Esophagus muscularis mucosa (tissue), 4 donors: Measurements from ENCODE around the gene STAT1. TPM values are rescaled to one million over a fixed set of nuclear protein-coding genes. Genes with fewer than 3 reads are reported as not detected.

Experiments used
- DNase-seq: peaks from one replicate; pipeline ENCODE4 v3.0.0-alpha.2; 2017; ENCODE audit errors: extremely low spot score
- H3K27ac ChIP-seq, 4 donors: fragments of 200-600 bp; sonication (generic); replicated peaks in 1 of 4; 1 replicate in 3 of 4; 2 replicates in 1 of 4; pipeline ENCODE4 v1.5.1; 2016 to 2019; ENCODE audit warnings: mild to moderate bottlenecking in 1 of 4
- H3K27me3 ChIP-seq, 4 donors: fragments of 200-600 bp; sonication (generic); one replicate each; pipeline versions ENCODE4 v1.5.1 to v1.6.0; 2016 to 2019
- H3K36me3 ChIP-seq, 4 donors: fragments of 200-600 bp; sonication (generic); one replicate each; pipeline ENCODE4 v1.5.1; 2016 to 2019
- H3K4me1 ChIP-seq, 4 donors: fragments of 200-600 bp; sonication (generic); one replicate each; pipeline ENCODE4 v1.5.1; 2016 to 2019
- H3K4me3 ChIP-seq, 4 donors: fragments of 200-600 bp; sonication (generic); 1 replicate in 2 of 4; 2 replicates in 2 of 4; pipeline ENCODE4 v1.5.1; 2016 to 2019; ENCODE audit warnings: mild to moderate bottlenecking in 4 of 4, moderate library complexity in 1 of 4
- H3K9me3 ChIP-seq, 4 donors: fragments of 200-600 bp; sonication (generic); 1 replicate in 3 of 4; 2 replicates in 1 of 4; pipeline ENCODE4 v1.5.1; 2016 to 2019
- CTCF ChIP-seq, 3 experiments: fragments of 200-600 bp in 2 of 3; fragments of 450-650 bp in 1 of 3; sonication (generic) in 2 of 3; IDR thresholded peaks; one replicate each; pipeline ENCODE4 v1.5.1; 2017 to 2019; ENCODE audit warnings: antibody characterized with exemption in 3 of 3, mild to moderate bottlenecking in 2 of 3, moderate library complexity in 1 of 3
- EP300 ChIP-seq: sonication (generic); formaldehyde crosslinking; IDR thresholded peaks from one replicate; pipeline ENCODE4 v1.6.1; 2017; ENCODE audit warnings: antibody characterized with exemption
- POLR2A ChIP-seq: fragments of 450-650 bp; IDR thresholded peaks from one replicate; pipeline ENCODE4 v1.6.1; 2017; ENCODE audit warnings: antibody characterized with exemption, moderate library complexity, mild to moderate bottlenecking, low read depth
- POLR2AphosphoS5 ChIP-seq, 2 donors: sonication (generic); formaldehyde crosslinking; IDR thresholded peaks; one replicate each; pipeline ENCODE4 v1.6.1; 2017; ENCODE audit warnings: antibody characterized with exemption in 2 of 2
- WGBS: methylation state at CpG from one replicate; pipeline ENCODE4 v1.1.5; 2018; 5-methylcytosine and 5-hydroxymethylcytosine counted together
- intact Hi-C: fragments of 100-400 bp; cut with DNase I; formaldehyde crosslinking; loops from one replicate; pipeline ENCODE4 v1.15.1; 2023
- total RNA-seq, 4 donors: library from RNA; depleted of rRNA; stranded (reverse); fragments of >200 nt; gene quantifications; one replicate each; pipeline versions ENCODE4 v1.1.0 to v1.2.1, GENCODE V29; 2016

The STAT1 gene
- total RNA-seq, 4 donors from 2014 or later = 44.2 to 57.3 (median 48.6) TPM

DNA sequence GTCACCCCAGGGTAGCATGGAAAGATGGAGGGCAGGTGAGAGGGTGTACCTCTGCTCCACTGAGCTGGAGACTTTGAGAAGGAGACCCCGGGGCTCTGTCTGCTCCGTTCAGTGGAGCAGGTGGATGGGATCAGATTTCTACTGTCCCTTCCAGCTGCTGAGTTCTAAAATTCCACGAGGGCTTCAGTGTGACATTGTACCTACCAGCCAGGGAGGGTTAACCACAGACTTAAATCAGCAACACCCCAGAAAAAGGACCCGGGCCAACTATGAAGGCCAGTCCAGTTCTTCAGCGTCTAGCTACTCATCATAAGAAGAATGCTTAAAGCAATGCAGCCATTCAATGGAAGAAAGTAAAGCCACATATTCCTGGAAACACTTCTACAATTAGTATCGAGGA is 23.8 kb downstream of the STAT1 start:
- H3K4me3 ChIP-seq = no peak overlapping the region
- H3K27me3 ChIP-seq = no peaks in the 10 kb centered on the region
- peaks cover 70 to 100% (median 90%) of the 10 kb centered on the region in 4 donors for H3K36me3 ChIP-seq
- no peak for TF ChIP-seq POLR2A
- TF ChIP-seq EP300 = no peak
- TF ChIP-seq POLR2AphosphoS5 (IDR thresholded peaks at IDR 0.05) = no peak
- no peak for TF ChIP-seq CTCF (IDR thresholded peaks at IDR 0.05)
- intact Hi-C loops = no loop called here
- H3K27ac ChIP-seq = no peak overlapping the region
- no peaks in the 10 kb centered on the region for H3K4me1 ChIP-seq
- DNase-seq = no peak
- WGBS = 78% methylated on average over 6 of the region's 6 CpGs
- no peaks in the 10 kb centered on the region for H3K9me3 ChIP-seq

DNA sequence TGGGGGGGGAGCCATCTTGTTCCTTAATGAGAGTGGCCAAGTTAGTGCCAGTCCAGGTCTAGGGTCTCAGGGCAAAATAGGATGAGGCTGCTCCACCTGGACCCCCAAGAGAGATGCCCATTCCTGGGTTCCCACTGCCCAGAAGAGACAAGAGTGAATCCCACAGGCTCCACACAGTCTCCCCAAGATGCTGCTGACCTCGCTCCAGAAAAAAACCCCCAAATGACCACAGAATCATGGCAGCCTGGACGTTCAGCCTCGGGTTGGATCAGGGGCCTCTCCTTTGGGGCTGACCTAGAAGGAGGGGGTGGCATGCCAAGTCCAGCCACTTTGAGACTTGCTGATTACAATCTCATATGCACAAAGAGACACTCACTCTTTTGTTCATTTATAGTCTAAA is 25.1 kb downstream of the STAT1 start:
- Histone ChIP-seq H3K27ac (no peak overlapping the region), H3K36me3 (peaks cover 68 to 100% (median 91%) of the 10 kb centered on the region in 4 donors), H3K9me3 (no peaks in the 10 kb centered on the region), H3K4me3 (no peak overlapping the region), H3K27me3 (no peaks in the 10 kb centered on the region), H3K4me1 (no peaks in the 10 kb centered on the region)
- 100% methylated on average over 3 of the region's 3 CpGs for WGBS
- TF ChIP-seq POLR2A = no peak
- TF ChIP-seq CTCF (IDR thresholded peaks at IDR 0.05) = no peak
- no peak for TF ChIP-seq POLR2AphosphoS5 (IDR thresholded peaks at IDR 0.05)
- TF ChIP-seq EP300 = no peak
- intact Hi-C loops = no loop called here
- no peak for DNase-seq

GRCh38 chr2:190987938-190988337 is 26.0 kb downstream of the STAT1 start:
- DNase-seq = no peak
- intact Hi-C loops = no loop called here
- H3K36me3 ChIP-seq = peaks cover 76 to 100% (median 91%) of the 10 kb centered on the region in 4 donors
- H3K9me3 ChIP-seq = no peaks in the 10 kb centered on the region
- H3K4me3 ChIP-seq = no peak overlapping the region
- H3K27me3 ChIP-seq = no peaks in the 10 kb centered on the region
- TF ChIP-seq EP300 (no peak), CTCF (IDR thresholded peaks at IDR 0.05) (no peak), POLR2AphosphoS5 (IDR thresholded peaks at IDR 0.05) (no peak), POLR2A (no peak)
- H3K27ac ChIP-seq = no peak overlapping the region
- H3K4me1 ChIP-seq = no peaks in the 10 kb centered on the region
- WGBS = 96% methylated on average over 5 of the region's 5 CpGs

- WGBS = 92% methylated on average over 1 of the region's 1 CpG
- Histone ChIP-seq H3K27me3 (no peaks in the 10 kb centered on the region), H3K27ac (no peak overlapping the region), H3K4me3 (no peak overlapping the region), H3K36me3 (peaks cover 79 to 100% (median 94%) of the 10 kb centered on the region in 4 donors), H3K4me1 (no peaks in the 10 kb centered on the region), H3K9me3 (no peaks in the 10 kb centered on the region)
- no peak for TF ChIP-seq EP300
- TF ChIP-seq POLR2A = no peak
- no peak for TF ChIP-seq POLR2AphosphoS5 (IDR thresholded peaks at IDR 0.05)
- no peak for TF ChIP-seq CTCF (IDR thresholded peaks at IDR 0.05)
- intact Hi-C loops = no loop called here
- no peak for DNase-seq
Observed at GRCh38 chr2:190987116-190987515, 26.9 kb downstream of the STAT1 start.
